Measurements from ENCODE around the gene ATG2B. TPM values are rescaled to one million over a fixed set of nuclear protein-coding genes. Genes with fewer than 3 reads are reported as not detected.

Gene ATG2B
- total and polyA plus RNA-seq, 7 experiments from 2014 or later, result 1.8 to 43.4 (median 24.7) TPM

DNA sequence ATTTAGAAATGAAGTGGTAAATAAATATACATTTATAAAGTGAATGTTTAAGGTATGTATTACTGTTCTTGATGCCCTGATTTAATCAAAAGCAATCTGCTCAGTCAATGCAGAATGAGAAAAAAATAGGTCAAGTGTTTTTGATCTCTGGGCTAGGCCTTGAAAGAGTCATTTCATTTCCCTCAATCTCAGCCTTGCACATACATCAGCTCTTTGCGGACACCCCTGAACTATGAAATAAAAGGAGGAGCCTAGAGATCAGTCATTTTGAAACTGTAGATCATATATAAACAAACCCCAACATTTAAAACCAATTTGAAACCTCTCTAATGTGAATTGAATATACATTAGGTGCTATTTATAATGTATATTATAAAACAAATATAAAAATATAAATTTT, 42.5 kb downstream of the ATG2B start:
- Histone ChIP-seq H3K27me3 (ENCODE audit: control insufficient read depth in 2 of 2, insufficient read depth in 2 of 2, low read length in 2 of 2) (no peaks in the 10 kb centered on the region), H3K4me3 (ENCODE audit: low read length) (no peak overlapping the region), H3K27ac (ENCODE audit: low read depth, low read length) (no peak overlapping the region), H3K4me1 (ENCODE audit: control insufficient read depth in 2 of 2, insufficient read depth in 2 of 2, low read length in 2 of 2) (no peaks in the 10 kb centered on the region), H3K36me3 (ENCODE audit: control insufficient read depth in 2 of 3, insufficient read depth in 3 of 3, low read length in 3 of 3) (peaks cover 5 to 61% (median 21%) of the 10 kb centered on the region in 3 experiments), H3K9me3 (ENCODE audit: control insufficient read depth in 2 of 3, low read length in 3 of 3) (no peaks in the 10 kb centered on the region)
- POLR2A ChIA-PET, result no interaction called here
- H3K9me3 Mint-ChIP-seq, result no peaks in the 10 kb centered on the region
- H3K36me3 Mint-ChIP-seq, result peaks cover 9 to 55% (median 18%) of the 10 kb centered on the region in 5 donors
- no peak overlapping the region for H3K27ac Mint-ChIP-seq
- DNase-seq, result no peak
- intact Hi-C loops (cut with micrococcal nuclease), result no loop called here
- no peak for ATAC-seq
- H3K4me3 Mint-ChIP-seq, result no peak overlapping the region
- no peaks in the 10 kb centered on the region for H3K27me3 Mint-ChIP-seq
- CTCF ChIA-PET, result no interaction called here
- H3K4me1 Mint-ChIP-seq, result no peaks in the 10 kb centered on the region

DNA sequence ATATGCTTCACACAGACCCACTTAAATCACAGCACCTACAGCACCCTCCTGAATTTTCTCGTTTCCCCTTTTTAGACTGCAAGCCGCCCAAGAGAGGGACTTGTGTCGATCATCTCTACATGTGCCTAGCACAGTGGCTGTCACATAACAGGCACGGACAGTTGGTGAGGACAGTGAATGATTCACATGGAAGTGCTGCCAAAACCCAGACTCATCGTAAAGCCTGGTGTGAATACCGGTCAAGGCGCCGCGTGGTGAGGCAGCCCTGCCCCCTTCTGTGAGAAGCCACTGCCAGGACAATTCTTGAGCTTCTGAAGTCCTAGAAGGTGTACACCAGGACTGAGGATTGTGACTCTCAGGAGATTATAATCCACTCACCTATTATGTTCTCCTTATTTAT, 44.3 kb downstream of the ATG2B start:
- no peak overlapping the region for H3K4me3 Mint-ChIP-seq
- ChIA-PET POLR2A (interaction anchor here (0.6 kb wide), 1 partner anchor 336 kb away, joined by 3 read pairs; no protein-coding TSS in a partner anchor), CTCF (no interaction called here)
- H3K9me3 Mint-ChIP-seq, result no peaks in the 10 kb centered on the region
- H3K27ac ChIP-seq (ENCODE audit: low read depth, low read length), result no peak overlapping the region
- H3K36me3 ChIP-seq (ENCODE audit: control insufficient read depth in 2 of 3, insufficient read depth in 3 of 3, low read length in 3 of 3), result peaks cover 9 to 64% (median 11%) of the 10 kb centered on the region in 3 experiments
- DNase-seq, result no peak
- no peaks in the 10 kb centered on the region for H3K4me1 Mint-ChIP-seq
- H3K4me1 ChIP-seq (ENCODE audit: control insufficient read depth in 2 of 2, insufficient read depth in 2 of 2, low read length in 2 of 2), result no peaks in the 10 kb centered on the region
- no peaks in the 10 kb centered on the region for H3K9me3 ChIP-seq (ENCODE audit: control insufficient read depth in 2 of 3, low read length in 3 of 3)
- intact Hi-C loops (cut with micrococcal nuclease), result no loop called here
- H3K27me3 Mint-ChIP-seq, result no peaks in the 10 kb centered on the region
- H3K36me3 Mint-ChIP-seq, result peaks cover 9 to 52% (median 23%) of the 10 kb centered on the region in 5 donors
- H3K27ac Mint-ChIP-seq, result peak overlapping the region in 1 of 9 donors; percentile 12
- no peak overlapping the region for H3K4me3 ChIP-seq (ENCODE audit: low read length)
- H3K27me3 ChIP-seq (ENCODE audit: control insufficient read depth in 2 of 2, insufficient read depth in 2 of 2, low read length in 2 of 2), result no peaks in the 10 kb centered on the region
- ATAC-seq, result no peak

- Mint-ChIP-seq H3K27ac (no peak overlapping the region), H3K4me1 (no peaks in the 10 kb centered on the region), H3K9me3 (no peaks in the 10 kb centered on the region), H3K36me3 (peaks cover 5 to 39% (median 25%) of the 10 kb centered on the region in 5 donors), H3K4me3 (no peak overlapping the region), H3K27me3 (no peaks in the 10 kb centered on the region)
- Histone ChIP-seq H3K27me3 (ENCODE audit: control insufficient read depth in 2 of 2, insufficient read depth in 2 of 2, low read length in 2 of 2) (no peaks in the 10 kb centered on the region), H3K9me3 (ENCODE audit: control insufficient read depth in 2 of 3, low read length in 3 of 3) (no peaks in the 10 kb centered on the region), H3K4me3 (ENCODE audit: low read length) (no peak overlapping the region), H3K36me3 (ENCODE audit: control insufficient read depth in 2 of 3, insufficient read depth in 3 of 3, low read length in 3 of 3) (peaks cover 5 to 59% (median 20%) of the 10 kb centered on the region in 3 experiments), H3K27ac (ENCODE audit: low read depth, low read length) (no peak overlapping the region), H3K4me1 (ENCODE audit: control insufficient read depth in 2 of 2, insufficient read depth in 2 of 2, low read length in 2 of 2) (no peaks in the 10 kb centered on the region)
- ATAC-seq (no peak), DNase-seq (no peak)
- POLR2A ChIA-PET, result no interaction called here
- intact Hi-C loops (cut with micrococcal nuclease), result no loop called here
- CTCF ChIA-PET, result no interaction called here
These were observed 47.1 kb downstream of the ATG2B start for GRCh38 chr14:96316087-96316486.

- no peaks in the 10 kb centered on the region for H3K4me1 ChIP-seq (ENCODE audit: control insufficient read depth in 2 of 2, insufficient read depth in 2 of 2, low read length in 2 of 2)
- peaks cover 18 to 78% (median 20%) of the 10 kb centered on the region in 3 experiments for H3K36me3 ChIP-seq (ENCODE audit: control insufficient read depth in 2 of 3, insufficient read depth in 3 of 3, low read length in 3 of 3)
- ATAC-seq (no peak), DNase-seq (no peak)
- no peak overlapping the region for H3K27ac ChIP-seq (ENCODE audit: low read depth, low read length)
- intact Hi-C loops (cut with micrococcal nuclease), result no loop called here
- Mint-ChIP-seq H3K27ac (no peak overlapping the region), H3K27me3 (no peaks in the 10 kb centered on the region), H3K4me1 (no peaks in the 10 kb centered on the region), H3K36me3 (peaks cover 8 to 51% (median 42%) of the 10 kb centered on the region in 5 donors), H3K9me3 (no peaks in the 10 kb centered on the region), H3K4me3 (no peak overlapping the region)
- no peak overlapping the region for H3K4me3 ChIP-seq (ENCODE audit: low read length)
- no peaks in the 10 kb centered on the region for H3K27me3 ChIP-seq (ENCODE audit: control insufficient read depth in 2 of 2, insufficient read depth in 2 of 2, low read length in 2 of 2)
- no peaks in the 10 kb centered on the region for H3K9me3 ChIP-seq (ENCODE audit: control insufficient read depth in 2 of 3, low read length in 3 of 3)
- CTCF ChIA-PET, result no interaction called here
- POLR2A ChIA-PET, result no interaction called here
These were observed 52.2 kb downstream of the ATG2B start for GRCh38 chr14:96310906-96311305.

DNA sequence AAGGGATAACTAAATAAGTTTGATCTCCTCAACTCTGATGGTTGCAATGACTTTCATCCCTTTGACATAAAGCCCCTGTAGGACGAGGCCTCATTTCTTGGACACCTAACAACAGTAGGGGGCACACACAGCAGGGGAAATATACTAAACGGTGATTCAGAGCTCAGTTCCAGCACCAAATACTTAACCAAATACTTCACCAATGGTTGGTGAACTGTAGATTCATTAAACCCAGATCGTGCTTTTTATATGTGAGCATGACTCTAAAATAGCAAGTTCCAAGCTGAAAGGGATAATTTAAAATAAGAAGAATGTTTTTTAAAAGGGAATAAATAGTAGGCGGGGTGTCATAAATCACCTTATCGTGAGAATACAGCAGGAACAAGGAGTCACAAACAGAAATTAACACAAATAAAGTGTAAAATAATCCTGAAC, 53.2 kb downstream of the ATG2B start:
- Histone ChIP-seq H3K27ac (ENCODE audit: low read depth, low read length) (no peak overlapping the region), H3K36me3 (ENCODE audit: control insufficient read depth in 2 of 3, insufficient read depth in 3 of 3, low read length in 3 of 3) (peaks cover 13 to 73% (median 19%) of the 10 kb centered on the region in 3 experiments), H3K4me1 (ENCODE audit: control insufficient read depth in 2 of 2, insufficient read depth in 2 of 2, low read length in 2 of 2) (no peaks in the 10 kb centered on the region), H3K9me3 (ENCODE audit: control insufficient read depth in 2 of 3, low read length in 3 of 3) (no peaks in the 10 kb centered on the region), H3K4me3 (ENCODE audit: low read length) (no peak overlapping the region), H3K27me3 (ENCODE audit: control insufficient read depth in 2 of 2, insufficient read depth in 2 of 2, low read length in 2 of 2) (no peaks in the 10 kb centered on the region)
- ChIA-PET POLR2A (no interaction called here), CTCF (interaction anchor here (0.7 kb wide), 1 partner anchor 11 kb away, joined by 3 read pairs; no protein-coding TSS in a partner anchor)
- ATAC-seq, result no peak
- intact Hi-C loops (cut with micrococcal nuclease), result no loop called here
- Mint-ChIP-seq H3K4me3 (no peak overlapping the region), H3K9me3 (no peaks in the 10 kb centered on the region), H3K4me1 (no peaks in the 10 kb centered on the region), H3K27me3 (no peaks in the 10 kb centered on the region), H3K27ac (no peak overlapping the region), H3K36me3 (peaks cover 6 to 48% (median 33%) of the 10 kb centered on the region in 5 donors)
- DNase-seq, result no peak

DNA sequence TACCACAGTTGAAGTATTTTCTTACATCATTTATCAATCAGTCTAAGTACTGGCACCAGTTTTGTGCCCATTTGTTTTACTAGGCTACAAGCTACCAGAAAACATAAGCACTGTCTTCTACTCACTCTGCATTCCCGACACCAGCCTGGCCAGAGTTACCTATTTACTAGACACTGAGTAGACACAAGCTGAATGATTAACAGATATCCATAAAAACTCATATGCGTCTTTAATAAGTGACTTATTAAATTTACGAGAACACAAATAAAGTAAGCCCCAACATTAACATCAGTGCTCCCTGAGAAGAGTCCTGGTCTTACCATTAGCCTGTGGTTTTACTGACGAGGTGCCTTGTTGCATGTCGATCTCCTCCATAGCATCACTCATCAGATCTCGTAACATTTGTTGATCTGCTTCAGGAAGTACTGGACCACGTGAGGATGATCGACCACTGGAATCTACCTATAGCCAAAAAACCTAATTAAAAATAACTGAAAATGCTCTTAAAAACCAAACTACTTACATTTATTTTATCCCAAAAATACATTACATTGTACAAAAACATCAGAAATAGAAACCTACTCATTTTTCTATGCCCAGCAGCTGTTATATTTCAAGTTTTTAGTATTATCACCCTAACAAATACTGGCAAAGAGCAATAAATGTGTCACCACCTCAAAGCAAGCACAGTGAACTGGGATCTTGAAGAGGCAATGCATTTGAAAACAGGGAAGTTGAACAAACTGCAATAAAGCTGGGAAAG, 53.8 kb downstream of the ATG2B start:
- POLR2A ChIA-PET, result no interaction called here
- DNase-seq (no peak), ATAC-seq (no peak)
- H3K4me3 ChIP-seq (ENCODE audit: low read length), result no peak overlapping the region
- no peaks in the 10 kb centered on the region for H3K27me3 ChIP-seq (ENCODE audit: control insufficient read depth in 2 of 2, insufficient read depth in 2 of 2, low read length in 2 of 2)
- H3K27me3 Mint-ChIP-seq, result no peaks in the 10 kb centered on the region
- no peaks in the 10 kb centered on the region for H3K9me3 ChIP-seq (ENCODE audit: control insufficient read depth in 2 of 3, low read length in 3 of 3)
- CTCF ChIA-PET, result no interaction called here
- no peaks in the 10 kb centered on the region for H3K4me1 Mint-ChIP-seq
- H3K4me1 ChIP-seq (ENCODE audit: control insufficient read depth in 2 of 2, insufficient read depth in 2 of 2, low read length in 2 of 2), result no peaks in the 10 kb centered on the region
- H3K27ac Mint-ChIP-seq, result no peak overlapping the region
- H3K36me3 ChIP-seq (ENCODE audit: control insufficient read depth in 2 of 3, insufficient read depth in 3 of 3, low read length in 3 of 3), result peaks cover 13 to 73% (median 19%) of the 10 kb centered on the region in 3 experiments
- no peaks in the 10 kb centered on the region for H3K9me3 Mint-ChIP-seq
- no peak overlapping the region for H3K27ac ChIP-seq (ENCODE audit: low read depth, low read length)
- H3K36me3 Mint-ChIP-seq, result peaks cover 6 to 51% (median 33%) of the 10 kb centered on the region in 5 donors
- no peak overlapping the region for H3K4me3 Mint-ChIP-seq
- intact Hi-C loops (cut with micrococcal nuclease), result no loop called here

DNA sequence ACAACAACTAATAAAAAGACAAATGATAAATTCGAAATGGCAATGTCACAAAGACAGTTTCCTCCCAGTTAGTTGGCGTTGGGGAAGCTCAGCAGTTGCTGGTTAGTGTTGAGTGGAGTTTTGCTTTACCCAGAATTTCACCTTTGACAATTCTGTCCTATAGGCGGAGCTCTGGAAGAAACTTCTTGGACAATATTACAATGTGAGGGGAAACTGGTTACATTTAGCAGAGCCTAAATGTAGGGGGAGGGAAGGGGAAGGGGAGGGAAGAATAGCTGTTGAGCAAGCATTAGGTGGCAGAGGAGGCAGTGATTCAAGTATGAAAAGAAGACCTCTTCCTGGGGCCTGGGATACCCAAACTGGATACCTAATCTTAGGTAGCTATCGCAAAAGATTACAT, 55.7 kb downstream of the ATG2B start:
- Histone ChIP-seq H3K27me3 (ENCODE audit: control insufficient read depth in 2 of 2, insufficient read depth in 2 of 2, low read length in 2 of 2) (no peaks in the 10 kb centered on the region), H3K4me3 (ENCODE audit: low read length) (no peak overlapping the region), H3K9me3 (ENCODE audit: control insufficient read depth in 2 of 3, low read length in 3 of 3) (no peaks in the 10 kb centered on the region), H3K4me1 (ENCODE audit: control insufficient read depth in 2 of 2, insufficient read depth in 2 of 2, low read length in 2 of 2) (no peaks in the 10 kb centered on the region), H3K27ac (ENCODE audit: low read depth, low read length) (no peak overlapping the region), H3K36me3 (ENCODE audit: control insufficient read depth in 2 of 3, insufficient read depth in 3 of 3, low read length in 3 of 3) (peaks cover 13 to 75% (median 16%) of the 10 kb centered on the region in 3 experiments)
- ATAC-seq (no peak), DNase-seq (no peak)
- Mint-ChIP-seq H3K4me3 (no peak overlapping the region), H3K27ac (no peak overlapping the region), H3K4me1 (no peaks in the 10 kb centered on the region), H3K9me3 (no peaks in the 10 kb centered on the region), H3K36me3 (peaks cover 4 to 50% (median 34%) of the 10 kb centered on the region in 5 donors), H3K27me3 (no peaks in the 10 kb centered on the region)
- CTCF ChIA-PET, result interaction anchor here (0.7 kb wide), 1 partner anchor 39 kb away, joined by 4 read pairs; no protein-coding TSS in a partner anchor
- intact Hi-C loops (cut with micrococcal nuclease), result no loop called here
- POLR2A ChIA-PET, result interaction anchor here (0.6 to 0.9 kb wide), 2 partner anchors 96 to 103 kb away, joined by 3 read pairs; no protein-coding TSS in a partner anchor
